ENCODE results near the gene TAB3.

DNA sequence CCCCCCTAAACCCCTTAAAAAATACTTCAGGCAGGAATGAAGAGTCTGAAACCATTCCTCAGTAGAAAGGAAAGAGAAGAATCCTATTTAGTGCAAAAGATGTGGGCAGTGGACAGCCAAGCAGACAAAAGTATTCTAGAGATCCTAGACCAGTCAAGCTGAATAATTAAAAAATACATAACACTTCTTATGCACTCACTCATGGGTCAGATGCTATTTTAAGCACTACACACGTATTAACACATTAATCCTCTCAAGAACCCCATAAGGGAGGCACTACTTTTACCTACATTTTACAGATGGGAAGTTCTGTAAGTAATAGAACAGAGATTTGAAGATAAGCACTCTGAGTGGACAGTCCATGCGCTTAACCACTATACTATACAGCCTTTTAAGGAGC, 5.9 kb downstream of the TAB3 start:
- TF ChIP-seq, protein P1, sequence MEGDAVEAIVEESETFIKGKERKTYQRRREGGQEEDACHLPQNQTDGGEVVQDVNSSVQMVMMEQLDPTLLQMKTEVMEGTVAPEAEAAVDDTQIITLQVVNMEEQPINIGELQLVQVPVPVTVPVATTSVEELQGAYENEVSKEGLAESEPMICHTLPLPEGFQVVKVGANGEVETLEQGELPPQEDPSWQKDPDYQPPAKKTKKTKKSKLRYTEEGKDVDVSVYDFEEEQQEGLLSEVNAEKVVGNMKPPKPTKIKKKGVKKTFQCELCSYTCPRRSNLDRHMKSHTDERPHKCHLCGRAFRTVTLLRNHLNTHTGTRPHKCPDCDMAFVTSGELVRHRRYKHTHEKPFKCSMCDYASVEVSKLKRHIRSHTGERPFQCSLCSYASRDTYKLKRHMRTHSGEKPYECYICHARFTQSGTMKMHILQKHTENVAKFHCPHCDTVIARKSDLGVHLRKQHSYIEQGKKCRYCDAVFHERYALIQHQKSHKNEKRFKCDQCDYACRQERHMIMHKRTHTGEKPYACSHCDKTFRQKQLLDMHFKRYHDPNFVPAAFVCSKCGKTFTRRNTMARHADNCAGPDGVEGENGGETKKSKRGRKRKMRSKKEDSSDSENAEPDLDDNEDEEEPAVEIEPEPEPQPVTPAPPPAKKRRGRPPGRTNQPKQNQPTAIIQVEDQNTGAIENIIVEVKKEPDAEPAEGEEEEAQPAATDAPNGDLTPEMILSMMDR (IDR thresholded peaks at IDR 0.05), result no peak
- no peak for TF ChIP-seq POLR2A (IDR thresholded peaks at IDR 0.05)

Data from adrenal gland (tissue), 5 donors.